ENCODE results near the gene GPSM1.

The GPSM1 gene

DNA sequence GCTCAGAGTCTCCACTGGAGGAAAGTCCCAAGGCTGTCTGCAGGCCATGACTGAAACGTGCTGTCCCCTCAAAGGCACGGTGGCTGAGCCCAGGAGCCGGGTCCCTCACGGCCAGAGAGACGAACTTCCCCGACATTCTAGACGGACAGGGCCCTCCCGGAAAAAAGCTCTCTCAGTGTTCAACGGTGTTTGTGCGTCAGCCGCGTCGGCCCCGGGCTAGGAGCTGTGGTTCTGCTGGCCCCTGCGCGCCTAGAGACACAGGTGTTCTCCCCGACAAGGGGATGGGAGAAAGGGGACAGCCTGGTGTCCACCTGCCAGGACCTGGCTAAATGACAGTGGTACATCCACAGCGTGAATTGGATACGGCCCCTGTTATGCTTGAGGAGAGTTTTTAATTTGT, 5.8 kb upstream of the GPSM1 start:
- Histone ChIP-seq H3K27me3 (ENCODE audit: insufficient read depth, low read depth, severe bottlenecking) (no peaks in the 10 kb centered on the region), H3K4me3 (ENCODE audit: low read depth, low read length) (no peak overlapping the region), H3K27ac (no peak overlapping the region), H3K36me3 (no peaks in the 10 kb centered on the region), H3K9me3 (ENCODE audit: severe bottlenecking) (peaks cover 3% of the 10 kb centered on the region)
- no peak for DNase-seq
- TF ChIP-seq, protein P1, sequence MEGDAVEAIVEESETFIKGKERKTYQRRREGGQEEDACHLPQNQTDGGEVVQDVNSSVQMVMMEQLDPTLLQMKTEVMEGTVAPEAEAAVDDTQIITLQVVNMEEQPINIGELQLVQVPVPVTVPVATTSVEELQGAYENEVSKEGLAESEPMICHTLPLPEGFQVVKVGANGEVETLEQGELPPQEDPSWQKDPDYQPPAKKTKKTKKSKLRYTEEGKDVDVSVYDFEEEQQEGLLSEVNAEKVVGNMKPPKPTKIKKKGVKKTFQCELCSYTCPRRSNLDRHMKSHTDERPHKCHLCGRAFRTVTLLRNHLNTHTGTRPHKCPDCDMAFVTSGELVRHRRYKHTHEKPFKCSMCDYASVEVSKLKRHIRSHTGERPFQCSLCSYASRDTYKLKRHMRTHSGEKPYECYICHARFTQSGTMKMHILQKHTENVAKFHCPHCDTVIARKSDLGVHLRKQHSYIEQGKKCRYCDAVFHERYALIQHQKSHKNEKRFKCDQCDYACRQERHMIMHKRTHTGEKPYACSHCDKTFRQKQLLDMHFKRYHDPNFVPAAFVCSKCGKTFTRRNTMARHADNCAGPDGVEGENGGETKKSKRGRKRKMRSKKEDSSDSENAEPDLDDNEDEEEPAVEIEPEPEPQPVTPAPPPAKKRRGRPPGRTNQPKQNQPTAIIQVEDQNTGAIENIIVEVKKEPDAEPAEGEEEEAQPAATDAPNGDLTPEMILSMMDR (IDR thresholded peaks at IDR 0.05; ENCODE audit: low read depth, low read length) = no peak

DNA sequence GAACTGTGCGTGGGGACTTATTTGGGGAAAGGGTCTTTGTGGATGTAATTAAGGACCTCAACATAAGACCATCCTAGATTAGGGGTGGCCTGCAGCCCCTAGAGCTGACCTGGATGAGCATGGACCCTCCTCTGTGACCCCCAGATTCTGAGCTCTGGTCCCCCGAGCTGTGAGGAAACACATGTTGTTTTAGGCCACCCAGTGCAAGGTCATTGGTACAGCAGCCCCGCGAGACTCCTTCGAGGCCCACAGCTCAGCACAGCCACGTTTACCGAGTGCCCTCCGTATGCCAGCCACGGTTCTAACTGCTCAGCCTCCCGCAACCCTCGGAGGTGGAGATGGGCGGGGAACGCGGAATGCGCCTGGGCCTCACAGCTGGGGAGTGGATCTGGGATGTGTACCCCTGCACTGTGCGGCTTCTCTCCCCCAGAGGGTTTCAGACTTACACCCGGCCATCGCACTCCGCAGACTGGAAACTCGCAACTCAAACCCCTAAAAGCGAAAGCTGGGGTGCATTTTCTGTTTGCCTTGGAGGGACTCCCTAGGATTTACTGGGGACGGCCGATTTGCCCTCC, 4.5 kb upstream of the GPSM1 start:
- DNase-seq = no peak
- Histone ChIP-seq H3K27ac (no peak overlapping the region), H3K36me3 (no peaks in the 10 kb centered on the region), H3K27me3 (ENCODE audit: insufficient read depth, low read depth, severe bottlenecking) (no peaks in the 10 kb centered on the region), H3K4me3 (ENCODE audit: low read depth, low read length) (no peak overlapping the region), H3K9me3 (ENCODE audit: severe bottlenecking) (peaks cover 3% of the 10 kb centered on the region)
- TF ChIP-seq, protein P1 (IDR thresholded peaks at IDR 0.05; ENCODE audit: low read depth, low read length) = no peak

DNA sequence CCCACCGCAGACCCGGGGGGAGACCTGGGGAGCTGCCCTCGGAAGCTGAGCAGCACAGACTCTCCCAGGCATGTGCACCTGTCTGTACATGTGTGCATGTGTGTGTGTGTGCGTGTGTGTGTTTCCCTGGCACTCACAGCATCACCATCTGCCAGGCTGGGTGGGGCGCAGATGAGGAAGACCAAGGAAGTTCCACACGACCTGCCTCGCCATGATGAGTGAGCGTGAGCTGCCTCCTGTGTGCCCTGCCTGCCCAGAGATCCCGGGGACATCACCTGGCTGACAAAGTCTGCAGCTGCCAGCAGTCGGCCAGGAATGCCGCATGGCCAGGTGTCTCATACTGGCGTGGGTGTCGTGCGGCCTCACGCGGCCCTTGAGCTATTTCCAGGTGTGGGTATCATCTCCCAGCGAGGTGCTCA, 4.0 kb upstream of the GPSM1 start:
- Histone ChIP-seq H3K27me3 (ENCODE audit: insufficient read depth, low read depth, severe bottlenecking) (no peaks in the 10 kb centered on the region), H3K9me3 (ENCODE audit: severe bottlenecking) (peaks cover 3% of the 10 kb centered on the region), H3K36me3 (no peaks in the 10 kb centered on the region), H3K4me3 (ENCODE audit: low read depth, low read length) (no peak overlapping the region), H3K27ac (no peak overlapping the region)
- TF ChIP-seq, protein P1 (IDR thresholded peaks at IDR 0.05; ENCODE audit: low read depth, low read length) = no peak
- no peak for DNase-seq

DNA sequence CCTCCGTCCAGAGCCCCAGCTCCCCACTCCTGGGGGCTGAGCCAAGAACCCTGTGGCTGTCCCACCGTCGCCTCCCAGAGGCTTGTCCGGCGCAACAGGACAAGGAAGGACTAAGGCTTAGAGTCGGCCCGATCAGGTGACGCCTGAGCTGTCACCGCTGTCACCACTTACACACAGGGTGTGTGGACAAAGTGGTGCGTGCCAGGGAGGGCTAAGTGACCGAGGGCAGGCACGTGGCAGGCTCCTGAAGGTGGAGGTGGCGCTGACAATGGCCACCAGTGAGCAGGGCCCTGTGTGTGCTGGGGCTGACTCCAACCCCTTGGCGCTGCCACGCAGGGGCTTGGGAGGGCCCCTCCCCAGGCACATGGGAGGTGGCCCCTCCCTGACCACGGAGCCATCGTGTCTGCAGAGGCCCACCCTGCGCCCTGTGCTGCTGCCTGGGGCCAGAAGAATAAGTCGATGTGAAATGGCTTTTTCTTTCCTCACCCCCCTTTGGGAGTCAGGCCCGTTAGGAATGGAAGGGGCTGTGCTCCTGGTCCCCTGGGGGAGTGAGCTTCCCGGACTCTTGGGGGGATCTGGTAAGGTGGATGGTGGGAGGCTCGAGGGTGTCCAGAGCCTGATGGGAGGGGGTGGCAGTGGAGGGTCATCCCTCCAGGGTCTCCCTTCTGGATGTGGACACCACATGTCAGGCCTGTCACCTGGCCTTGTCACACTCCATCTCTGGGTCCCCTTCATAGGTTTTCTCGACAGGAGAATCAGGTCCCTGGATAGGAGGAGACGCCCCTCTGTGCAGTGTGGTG, 2.6 kb upstream of the GPSM1 start:
- peak; percentile 81 for DNase-seq
- TF ChIP-seq, protein P1 (IDR thresholded peaks at IDR 0.05; ENCODE audit: low read depth, low read length) = peak; percentile 55
- Histone ChIP-seq H3K27me3 (ENCODE audit: insufficient read depth, low read depth, severe bottlenecking) (no peaks in the 10 kb centered on the region), H3K9me3 (ENCODE audit: severe bottlenecking) (peaks cover 3% of the 10 kb centered on the region), H3K36me3 (peaks cover 5% of the 10 kb centered on the region), H3K4me3 (ENCODE audit: low read depth, low read length) (no peak overlapping the region), H3K27ac (peak overlapping the region; percentile 39; the same call in 1 of the 2 replicates)

DNA sequence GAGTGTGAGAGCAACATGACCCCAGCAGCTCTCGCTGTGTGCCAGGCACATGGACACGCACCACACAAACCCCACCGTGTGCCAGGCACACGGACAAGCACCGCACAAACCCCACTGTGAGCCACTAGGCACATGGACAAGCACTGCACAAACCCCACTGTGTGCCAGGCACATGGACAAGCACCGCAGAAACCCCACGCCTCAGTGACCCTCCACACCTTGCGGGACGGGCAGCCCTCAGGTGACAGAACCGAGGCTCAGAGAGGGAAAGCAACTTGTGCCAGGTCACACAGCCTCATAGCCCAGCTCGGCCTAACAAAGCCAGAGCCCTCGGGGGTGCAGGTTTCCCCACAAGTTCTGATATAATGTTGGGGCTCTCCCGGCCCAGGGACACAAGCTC, 2.0 kb upstream of the GPSM1 start:
- Histone ChIP-seq H3K27me3 (ENCODE audit: insufficient read depth, low read depth, severe bottlenecking) (no peaks in the 10 kb centered on the region), H3K9me3 (ENCODE audit: severe bottlenecking) (peaks cover 3% of the 10 kb centered on the region), H3K36me3 (peaks cover 9% of the 10 kb centered on the region), H3K4me3 (ENCODE audit: low read depth, low read length) (no peak overlapping the region), H3K27ac (no peak overlapping the region)
- TF ChIP-seq, protein P1 (IDR thresholded peaks at IDR 0.05; ENCODE audit: low read depth, low read length) = no peak
- no peak for DNase-seq

Data from WERI-Rb-1 (cell line).